HG03575 (cell line): Measurements from ENCODE around the gene PLCB1.

ENCODE experiments used
- ATAC-seq: cut with Tn5 transposase; IDR thresholded peaks from one replicate; pipeline ENCODE4 v1.9.1; 2021; ENCODE audit not compliant: unreplicated experiment, insufficient number of reproducible peaks, low FRiP score; ENCODE audit errors: extremely low read depth

PLCB1 gene

GRCh38 chr20:8267009-8267408, 134.9 kb downstream of the PLCB1 start:
- no peak for ATAC-seq

GRCh38 chr20:8271727-8272126, 139.7 kb downstream of the PLCB1 start:
- no peak for ATAC-seq

- no peak for ATAC-seq
These were observed 140.7 kb downstream of the PLCB1 start for GRCh38 chr20:8272766-8273165.

GRCh38 chr20:8284902-8285301, 152.8 kb downstream of the PLCB1 start:
- no peak for ATAC-seq

- ATAC-seq: no peak
These were observed 155.3 kb downstream of the PLCB1 start for GRCh38 chr20:8287340-8287739.

GRCh38 chr20:8291200-8291599, 159.1 kb downstream of the PLCB1 start:
- ATAC-seq: no peak

- ATAC-seq: no peak
These were observed 159.8 kb downstream of the PLCB1 start for GRCh38 chr20:8291873-8292272.

GRCh38 chr20:8292793-8293192, 160.7 kb downstream of the PLCB1 start:
- no peak for ATAC-seq

GRCh38 chr20:8293750-8294149, 161.7 kb downstream of the PLCB1 start:
- ATAC-seq: no peak

GRCh38 chr20:8296536-8296935, 164.5 kb downstream of the PLCB1 start:
- ATAC-seq: no peak

- ATAC-seq: no peak
These were observed 166.5 kb downstream of the PLCB1 start for GRCh38 chr20:8298426-8299043.

- no peak for ATAC-seq
These were observed 167.9 kb downstream of the PLCB1 start for GRCh38 chr20:8299921-8300320.

- ATAC-seq: no peak
These were observed 169.6 kb downstream of the PLCB1 start for GRCh38 chr20:8301655-8302054.

GRCh38 chr20:8303651-8304050, 171.6 kb downstream of the PLCB1 start:
- ATAC-seq: no peak

GRCh38 chr20:8304124-8304816, 172.2 kb downstream of the PLCB1 start:
- ATAC-seq: no peak

GRCh38 chr20:8305449-8305978, 173.4 kb downstream of the PLCB1 start:
- ATAC-seq: no peak

GRCh38 chr20:8306937-8307336, 174.9 kb downstream of the PLCB1 start:
- no peak for ATAC-seq

- ATAC-seq: no peak
These were observed 177.6 kb downstream of the PLCB1 start for GRCh38 chr20:8309634-8310033.

- no peak for ATAC-seq
These were observed 178.6 kb downstream of the PLCB1 start for GRCh38 chr20:8310618-8311017.

- ATAC-seq: no peak
These were observed 181.0 kb downstream of the PLCB1 start for GRCh38 chr20:8313073-8313472.
